Duodenal mucosa (tissue), 2 donors: ENCODE measurements around the gene MMS19.

Experiments used
- H3K27ac ChIP-seq: one replicate; pipeline ENCODE4 v1.7.0; 2013; ENCODE audit warnings: low read depth, low read length
- H3K27me3 ChIP-seq, 2 donors: one replicate each; pipeline ENCODE4 v1.7.0; 2013; ENCODE audit warnings: low read length in 2 of 2, control low read depth in 1 of 2; ENCODE audit not compliant: insufficient read depth in 2 of 2, control insufficient read depth in 1 of 2
- H3K36me3 ChIP-seq, 2 donors: one replicate each; pipeline ENCODE4 v1.7.0; 2013; ENCODE audit warnings: low read length in 2 of 2, control low read depth in 1 of 2; ENCODE audit not compliant: insufficient read depth in 2 of 2, control insufficient read depth in 1 of 2
- H3K4me1 ChIP-seq, 2 donors: one replicate each; pipeline ENCODE4 v1.7.0; 2013; ENCODE audit warnings: low read length in 2 of 2, control low read depth in 1 of 2; ENCODE audit not compliant: insufficient read depth in 2 of 2, control insufficient read depth in 1 of 2
- H3K4me3 ChIP-seq, 2 donors: one replicate each; pipeline ENCODE4 v1.7.0; 2013; ENCODE audit warnings: low read length in 2 of 2, low read depth in 1 of 2
- H3K9ac ChIP-seq, 2 donors: one replicate each; pipeline ENCODE4 v1.7.0; 2013; ENCODE audit warnings: low read length in 2 of 2, low read depth in 1 of 2
- H3K9me3 ChIP-seq, 2 donors: one replicate each; pipeline ENCODE4 v1.7.0; 2013; ENCODE audit warnings: low read length in 2 of 2, control low read depth in 1 of 2; ENCODE audit not compliant: control insufficient read depth in 1 of 2

MMS19 gene

GRCh38 chr10:97515271-97515978, 17.2 kb upstream of the MMS19 start:
- Histone ChIP-seq H3K27ac (no peak overlapping the region), H3K36me3 (no peaks in the 10 kb centered on the region), H3K9me3 (no peaks in the 10 kb centered on the region), H3K9ac (no peak overlapping the region), H3K4me1 (peaks cover 0 to 7% of the 10 kb centered on the region in 2 donors), H3K27me3 (no peaks in the 10 kb centered on the region), H3K4me3 (no peak overlapping the region)

- Histone ChIP-seq H3K27me3 (no peaks in the 10 kb centered on the region), H3K9ac (no peak overlapping the region), H3K4me1 (peaks cover 0 to 7% of the 10 kb centered on the region in 2 donors), H3K36me3 (no peaks in the 10 kb centered on the region), H3K4me3 (no peak overlapping the region), H3K27ac (no peak overlapping the region), H3K9me3 (no peaks in the 10 kb centered on the region)
Observed at GRCh38 chr10:97514344-97514743, 16.1 kb upstream of the MMS19 start.

- Histone ChIP-seq H3K27ac (no peak overlapping the region), H3K4me3 (no peak overlapping the region), H3K4me1 (peaks cover 0 to 7% of the 10 kb centered on the region in 2 donors), H3K9ac (no peak overlapping the region), H3K27me3 (no peaks in the 10 kb centered on the region), H3K36me3 (no peaks in the 10 kb centered on the region), H3K9me3 (no peaks in the 10 kb centered on the region)
Observed at GRCh38 chr10:97512993-97513392, 14.8 kb upstream of the MMS19 start.

- H3K27ac ChIP-seq: no peak overlapping the region
- H3K4me1 ChIP-seq: no peaks in the 10 kb centered on the region
Observed at GRCh38 chr10:97511711-97512440, 13.7 kb upstream of the MMS19 start.

GRCh38 chr10:97510686-97511085, 12.5 kb upstream of the MMS19 start:
- Histone ChIP-seq H3K9me3 (no peaks in the 10 kb centered on the region), H3K27ac (no peak overlapping the region), H3K27me3 (no peaks in the 10 kb centered on the region), H3K4me3 (no peak overlapping the region), H3K4me1 (no peaks in the 10 kb centered on the region), H3K36me3 (no peaks in the 10 kb centered on the region), H3K9ac (no peak overlapping the region)

More at GRCh38 chr10:97511711-97512440, 13.7 kb upstream of the MMS19 start:
- no peaks in the 10 kb centered on the region for H3K9me3 ChIP-seq
- H3K4me3 ChIP-seq: no peak overlapping the region
- H3K9ac ChIP-seq: no peak overlapping the region
- no peaks in the 10 kb centered on the region for H3K27me3 ChIP-seq
- no peaks in the 10 kb centered on the region for H3K36me3 ChIP-seq

GRCh38 chr10:97509120-97509680, 11.0 kb upstream of the MMS19 start:
- Histone ChIP-seq H3K36me3 (no peaks in the 10 kb centered on the region), H3K9me3 (no peaks in the 10 kb centered on the region), H3K27me3 (peaks cover 0 to 2% of the 10 kb centered on the region in 2 donors), H3K4me1 (no peaks in the 10 kb centered on the region), H3K9ac (no peak overlapping the region), H3K27ac (no peak overlapping the region), H3K4me3 (no peak overlapping the region)

GRCh38 chr10:97508342-97508741, 10.1 kb upstream of the MMS19 start:
- H3K4me3 ChIP-seq: no peak overlapping the region
- peaks cover 0 to 2% of the 10 kb centered on the region in 2 donors for H3K27me3 ChIP-seq
- H3K4me1 ChIP-seq: no peaks in the 10 kb centered on the region
- no peak overlapping the region for H3K27ac ChIP-seq
- no peaks in the 10 kb centered on the region for H3K9me3 ChIP-seq
- no peaks in the 10 kb centered on the region for H3K36me3 ChIP-seq
- H3K9ac ChIP-seq: no peak overlapping the region

GRCh38 chr10:97506199-97506991, 8.2 kb upstream of the MMS19 start:
- no peaks in the 10 kb centered on the region for H3K36me3 ChIP-seq
- no peak overlapping the region for H3K4me3 ChIP-seq
- H3K9ac ChIP-seq: no peak overlapping the region
- H3K9me3 ChIP-seq: no peaks in the 10 kb centered on the region
- no peak overlapping the region for H3K27ac ChIP-seq
- peaks cover 0 to 2% of the 10 kb centered on the region in 2 donors for H3K27me3 ChIP-seq
- H3K4me1 ChIP-seq: peaks cover 0 to 5% of the 10 kb centered on the region in 2 donors

GRCh38 chr10:97505152-97505551, 6.9 kb upstream of the MMS19 start:
- H3K36me3 ChIP-seq: no peaks in the 10 kb centered on the region
- no peak overlapping the region for H3K9ac ChIP-seq
- H3K27me3 ChIP-seq: peaks cover 5 to 11% of the 10 kb centered on the region in 2 donors
- no peak overlapping the region for H3K4me3 ChIP-seq
- no peaks in the 10 kb centered on the region for H3K9me3 ChIP-seq
- no peak overlapping the region for H3K27ac ChIP-seq
- peaks cover under 1 to 5% of the 10 kb centered on the region in 2 donors for H3K4me1 ChIP-seq
